CD14-positive monocyte (primary cell): ENCODE data around the gene ZNF417. TPM values are rescaled to one million over a fixed set of nuclear protein-coding genes. Genes with fewer than 3 reads are reported as not detected.

ENCODE experiments used
- DNase-seq, 3 donors: peaks; one replicate each; pipeline ENCODE4 v3.0.0-alpha.2; 2011 to 2022
- H2AFZ ChIP-seq: 2 replicates; pipeline ENCODE4 v1.6.0; 2012; ENCODE audit warnings: mild to moderate bottlenecking, low read depth, low read length, inconsistent platforms; ENCODE audit not compliant: insufficient read depth, poor library complexity, severe bottlenecking
- H3K27ac ChIP-seq, 2 donors: 1 replicate in 1 of 2; 2 replicates in 1 of 2; pipeline ENCODE4 v1.5.1; 2012 to 2013; ENCODE audit warnings: low read length in 2 of 2, control low read depth in 1 of 2, inconsistent platforms in 1 of 2, low read depth in 1 of 2, mild to moderate bottlenecking in 1 of 2
- H3K27me3 ChIP-seq, 2 donors: one replicate each; pipeline versions ENCODE4 v1.6.0 to v1.6.1; 2011 to 2013; ENCODE audit warnings: low read length in 2 of 2; ENCODE audit not compliant: control insufficient read depth in 2 of 2, insufficient read depth in 2 of 2
- H3K36me3 ChIP-seq, 2 donors: replicated peaks in 1 of 2; 1 replicate in 1 of 2; 2 replicates in 1 of 2; pipeline versions ENCODE4 v1.5.1 to v1.6.1; 2012 to 2013; ENCODE audit warnings: low read length in 2 of 2, control low read depth in 1 of 2, inconsistent platforms in 1 of 2, mild to moderate bottlenecking in 1 of 2; ENCODE audit not compliant: insufficient read depth in 2 of 2, control insufficient read depth in 1 of 2
- H3K4me1 ChIP-seq, 2 donors: 1 replicate in 1 of 2; 2 replicates in 1 of 2; pipeline versions ENCODE4 v1.5.1 to v1.6.1; 2012 to 2013; ENCODE audit warnings: low read length in 2 of 2, control low read depth in 1 of 2, inconsistent platforms in 1 of 2, mild to moderate bottlenecking in 1 of 2, moderate library complexity in 1 of 2; ENCODE audit not compliant: insufficient read depth in 2 of 2, control insufficient read depth in 1 of 2
- H3K4me2 ChIP-seq: replicated peaks from 2 replicates; pipeline ENCODE3; 2012; ENCODE audit warnings: low read length, moderate library complexity, mild to moderate bottlenecking; ENCODE audit not compliant: poor library complexity, severe bottlenecking; ENCODE audit errors: extremely low read depth
- H3K4me3 ChIP-seq, 3 experiments: fragments of 200-600 bp in 1 of 3; sonication (generic) in 1 of 3; replicated peaks in 1 of 3; 1 replicate in 2 of 3; 2 replicates in 1 of 3; pipeline ENCODE4 v1.5.1; 2011 to 2013; ENCODE audit warnings: low read length in 3 of 3, mild to moderate bottlenecking in 3 of 3, control low read depth in 2 of 3, low read depth in 2 of 3, inconsistent platforms in 1 of 3, moderate library complexity in 1 of 3
- H3K79me2 ChIP-seq: 2 replicates; pipeline ENCODE4 v1.6.0; 2012; ENCODE audit warnings: mild to moderate bottlenecking, control low read depth, inconsistent platforms, low read length, moderate library complexity; ENCODE audit not compliant: insufficient read depth
- H3K9ac ChIP-seq: 2 replicates; pipeline ENCODE4 v1.6.0; 2017; ENCODE audit warnings: low read length, mild to moderate bottlenecking; ENCODE audit not compliant: insufficient read depth, poor library complexity, severe bottlenecking
- H3K9me3 ChIP-seq, 2 donors: replicated peaks in 1 of 2; 1 replicate in 1 of 2; 2 replicates in 1 of 2; pipeline versions ENCODE4 v1.5.1 to v1.6.1; 2012 to 2013; ENCODE audit warnings: low read length in 2 of 2, control low read depth in 1 of 2; ENCODE audit not compliant: control insufficient read depth in 1 of 2, insufficient read depth in 1 of 2
- H4K20me1 ChIP-seq: 2 replicates; pipeline ENCODE4 v1.6.0; 2012; ENCODE audit warnings: mild to moderate bottlenecking, low read length, control low read depth, moderate library complexity; ENCODE audit not compliant: insufficient read depth
- H3K27ac Mint-ChIP-seq, 7 donors: one replicate each; pipeline ENCODE4 v1.8.0; 2020; ENCODE audit warnings: mild to moderate bottlenecking in 7 of 7, mixed read lengths in 7 of 7, moderate library complexity in 6 of 7, inconsistent platforms in 2 of 7
- H3K27me3 Mint-ChIP-seq, 3 donors: one replicate each; pipeline ENCODE4 v1.8.0; 2021 to 2022; ENCODE audit warnings: low read depth in 3 of 3, mild to moderate bottlenecking in 3 of 3, mixed read lengths in 3 of 3, moderate library complexity in 3 of 3, inconsistent platforms in 1 of 3
- H3K36me3 Mint-ChIP-seq, 2 donors: one replicate each; pipeline ENCODE4 v1.8.0; 2020; ENCODE audit warnings: mixed read lengths in 2 of 2, inconsistent platforms in 1 of 2, mild to moderate bottlenecking in 1 of 2
- H3K4me1 Mint-ChIP-seq: one replicate; pipeline ENCODE4 v1.8.0; 2020; ENCODE audit warnings: mild to moderate bottlenecking, mixed read lengths
- H3K4me3 Mint-ChIP-seq, 2 donors: one replicate each; pipeline ENCODE4 v1.8.0; 2020; ENCODE audit warnings: mild to moderate bottlenecking in 2 of 2, mixed read lengths in 2 of 2, moderate library complexity in 1 of 2
- H3K9me3 Mint-ChIP-seq, 7 donors: one replicate each; pipeline ENCODE4 v1.8.0; 2020 to 2022; ENCODE audit warnings: mixed read lengths in 7 of 7, mild to moderate bottlenecking in 6 of 7, moderate library complexity in 6 of 7, inconsistent platforms in 2 of 7
- CTCF ChIP-seq: fragments of 200-600 bp; IDR thresholded peaks from one replicate; pipeline ENCODE4 v1.8.0; 2022; ENCODE audit warnings: antibody characterized with exemption, mild to moderate bottlenecking
- WGBS: methylation state at CpG from one replicate; pipeline ENCODE4 v1.1.5; 2013; ENCODE audit warnings: missing lambda C conversion rate; ENCODE audit not compliant: insufficient coverage; 5-methylcytosine and 5-hydroxymethylcytosine counted together
- intact Hi-C, 2 donors: fragments of 100-400 bp; cut with micrococcal nuclease; formaldehyde crosslinking; loops; one replicate each; pipeline versions ENCODE4 v1.15.0 to v1.15.1; 2023
- polyA plus RNA-seq, 3 donors: library from polyadenylated mRNA; depleted of rRNA in 1 of 3; unstranded in 2 of 3; stranded (reverse) in 1 of 3; fragments of 300-500 nt in 2 of 3; fragments of >200 nt in 1 of 3; fragmentation: Illumina TruSeq in 2 of 3; gene quantifications; 1 replicate in 2 of 3; 2 replicates in 1 of 3; pipeline ENCODE4 v1.2.3, GENCODE V29; 2012 to 2021

The ZNF417 gene
- polyA plus RNA-seq, 3 donors, result 0.39 to 6.8 (median 0.70) TPM

- Histone ChIP-seq H3K4me2 (no peak overlapping the region), H3K27me3 (no peaks in the 10 kb centered on the region), H3K79me2 (no peaks in the 10 kb centered on the region), H3K36me3 (peaks cover 29 to 53% of the 10 kb centered on the region in 2 donors), H3K9me3 (peaks cover 81 to 82% of the 10 kb centered on the region in 2 donors), H3K27ac (no peak overlapping the region), H4K20me1 (no peaks in the 10 kb centered on the region), H3K9ac (no peak overlapping the region), H3K4me1 (no peaks in the 10 kb centered on the region), H2AFZ (no peak overlapping the region), H3K4me3 (peak overlapping the region in 1 of 3 experiments; percentile 25)
- peaks cover 41 to 93% (median 81%) of the 10 kb centered on the region in 7 donors for H3K9me3 Mint-ChIP-seq
- intact Hi-C loops, result no loop called here
- 100% methylated on average over 5 of the region's 7 CpGs for WGBS
- no peak overlapping the region for H3K27ac Mint-ChIP-seq
- TF ChIP-seq CTCF, result no peak
- H3K36me3 Mint-ChIP-seq, result peaks cover 45 to 49% of the 10 kb centered on the region in 2 donors
- no peaks in the 10 kb centered on the region for H3K27me3 Mint-ChIP-seq
- no peak for DNase-seq
- H3K4me3 Mint-ChIP-seq, result no peak overlapping the region
- no peaks in the 10 kb centered on the region for H3K4me1 Mint-ChIP-seq
These were observed 48.4 kb downstream of the ZNF417 start for GRCh38 chr19:57867868-57868492.

Other genes with a start within 250 kb of the ZNF417 start
- gene ZSCAN4, start 247.7 kb downstream of the ZNF417 start, polyA plus RNA-seq, result not detected
- 1 to 10 TPM; 1.1 to 3.3 (median 2.3) TPM for gene ZNF551, start 234.6 kb downstream of the ZNF417 start, polyA plus RNA-seq
- gene ZNF154, start 207.4 kb downstream of the ZNF417 start, polyA plus RNA-seq, result under 1 TPM in 1 of 3 donors, not detected in 2; 0.52 TPM
- 1 to 10 TPM; 4.0 to 4.8 (median 4.5) TPM for gene ZNF671, start 189.0 kb downstream of the ZNF417 start, polyA plus RNA-seq
- 1 to 10 TPM; 1.9 to 4.4 (median 2.9) TPM for gene ZNF776, start 169.8 kb downstream of the ZNF417 start, polyA plus RNA-seq
- 10 to 100 TPM in 2 of 3 donors, 1 to 10 TPM in 1; 7.7 to 10.5 (median 10.2) TPM for gene ZNF586, start 146.9 kb downstream of the ZNF417 start, polyA plus RNA-seq
- 1 to 10 TPM; 2.0 to 4.3 (median 2.9) TPM for gene ZNF552, start 101.7 kb downstream of the ZNF417 start, polyA plus RNA-seq
- 1 to 10 TPM in 1 of 3 donors, under 1 TPM in 2; 0.18 to 6.6 (median 0.56) TPM for gene ZNF587B, start 86.3 kb downstream of the ZNF417 start, polyA plus RNA-seq
- 10 to 100 TPM in 1 of 3 donors, 1 to 10 TPM in 1, under 1 TPM in 1; 0.41 to 15.0 (median 2.9) TPM for gene ZNF587, start 66.7 kb downstream of the ZNF417 start, polyA plus RNA-seq
- gene ZNF814, start 27.6 kb downstream of the ZNF417 start, polyA plus RNA-seq, result 1 to 10 TPM; 2.5 to 6.3 (median 3.8) TPM
- gene ZNF418, start 18.8 kb upstream of the ZNF417 start, polyA plus RNA-seq, result 1 to 10 TPM in 1 of 3 donors, under 1 TPM in 1, not detected in 1; 0.74 to 1.4 TPM
- 1 to 10 TPM in 1 of 3 donors, under 1 TPM in 2; 0.51 to 1.3 (median 0.85) TPM for gene ZNF256, start 31.1 kb upstream of the ZNF417 start, polyA plus RNA-seq
- not detected for gene C19orf18, start 57.9 kb upstream of the ZNF417 start, polyA plus RNA-seq
- gene ZNF606, start 86.2 kb upstream of the ZNF417 start, polyA plus RNA-seq, result 1 to 10 TPM in 2 of 3 donors, under 1 TPM in 1; 0.87 to 1.7 (median 1.2) TPM
- not detected for gene ZSCAN1, start 117.4 kb upstream of the ZNF417 start, polyA plus RNA-seq
- gene ZNF135, start 142.7 kb upstream of the ZNF417 start, polyA plus RNA-seq, result under 1 TPM in 2 of 3 donors, not detected in 1; 0.32 to 0.37 TPM
- gene ZSCAN18, start 181.6 kb upstream of the ZNF417 start, polyA plus RNA-seq, result 1 to 10 TPM; 1.1 to 4.1 (median 2.3) TPM
- 1 to 10 TPM in 1 of 3 donors, under 1 TPM in 2; 0.56 to 1.2 (median 0.65) TPM for gene ZNF329, start 234.2 kb upstream of the ZNF417 start, polyA plus RNA-seq